ENCODE measurements around the gene GGNBP2.

DNA sequence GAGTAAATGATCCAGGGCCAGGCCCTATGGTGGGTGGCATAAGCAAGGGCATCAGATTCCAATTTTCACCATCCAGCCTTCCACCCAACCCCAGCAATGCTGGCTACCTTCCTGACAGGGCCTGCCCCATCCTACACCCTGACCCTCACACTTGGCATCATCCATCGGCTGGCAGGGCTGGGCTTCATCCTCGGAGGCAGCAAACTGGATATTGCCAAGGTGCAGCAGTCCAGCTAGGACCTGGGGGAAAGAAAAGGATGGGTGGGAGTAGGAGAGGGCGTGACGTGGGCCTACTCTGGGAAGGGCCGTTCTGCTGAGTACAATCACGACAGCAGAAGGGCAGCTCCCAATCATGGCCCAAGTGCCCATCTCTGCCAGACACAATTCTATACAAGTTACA lies 33.5 kb upstream of the GGNBP2 start:
- TF ChIP-seq, protein P1, sequence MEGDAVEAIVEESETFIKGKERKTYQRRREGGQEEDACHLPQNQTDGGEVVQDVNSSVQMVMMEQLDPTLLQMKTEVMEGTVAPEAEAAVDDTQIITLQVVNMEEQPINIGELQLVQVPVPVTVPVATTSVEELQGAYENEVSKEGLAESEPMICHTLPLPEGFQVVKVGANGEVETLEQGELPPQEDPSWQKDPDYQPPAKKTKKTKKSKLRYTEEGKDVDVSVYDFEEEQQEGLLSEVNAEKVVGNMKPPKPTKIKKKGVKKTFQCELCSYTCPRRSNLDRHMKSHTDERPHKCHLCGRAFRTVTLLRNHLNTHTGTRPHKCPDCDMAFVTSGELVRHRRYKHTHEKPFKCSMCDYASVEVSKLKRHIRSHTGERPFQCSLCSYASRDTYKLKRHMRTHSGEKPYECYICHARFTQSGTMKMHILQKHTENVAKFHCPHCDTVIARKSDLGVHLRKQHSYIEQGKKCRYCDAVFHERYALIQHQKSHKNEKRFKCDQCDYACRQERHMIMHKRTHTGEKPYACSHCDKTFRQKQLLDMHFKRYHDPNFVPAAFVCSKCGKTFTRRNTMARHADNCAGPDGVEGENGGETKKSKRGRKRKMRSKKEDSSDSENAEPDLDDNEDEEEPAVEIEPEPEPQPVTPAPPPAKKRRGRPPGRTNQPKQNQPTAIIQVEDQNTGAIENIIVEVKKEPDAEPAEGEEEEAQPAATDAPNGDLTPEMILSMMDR (IDR thresholded peaks at IDR 0.05) = no peak
- no peak for TF ChIP-seq POLR2A (IDR thresholded peaks at IDR 0.05)
